Right ventricle myocardium inferior (tissue), 1 donor: Measurements from ENCODE around the gene CCDC69. TPM values are rescaled to one million over a fixed set of nuclear protein-coding genes. Genes with fewer than 3 reads are reported as not detected.
"Not testable (repeated sequence)": the region's sequence is repeated elsewhere in the genome, so short reads cannot be mapped to it uniquely, and the experiment has no call there.

Experiments used
- ATAC-seq: fragments of 200-7000 bp; cut with Tn5 transposase; one replicate; pipeline ENCODE4 v1.9.1; 2020; ENCODE audit warnings: mild to moderate bottlenecking, moderate library complexity
- DNase-seq: peaks from one replicate; pipeline ENCODE4 v3.0.0; 2021; ENCODE audit errors: missing footprints
- intact Hi-C: fragments of 100-400 bp; cut with DNase I; formaldehyde crosslinking; loops from one replicate; pipeline ENCODE4 v1.11.0; 2022
- long read RNA-seq: library from polyadenylated mRNA; unstranded; transcript quantifications from one replicate; pipeline ENCODE4 v2.0.0, GENCODE V29; 2021
- total RNA-seq: library from RNA; stranded (reverse); fragmentation: NEBNext Ultra II Directional; extraction: Animal tissue kit (Norgen Biotek cat#: 25700); gene quantifications from one replicate; pipeline ENCODE4 v1.2.1, GENCODE V29; 2021
- donor health status: DM: no; HTN: yes; CAD: no; lungs with severe emphysema.

The CCDC69 gene
- 181 TPM for total RNA-seq
- long read RNA-seq, transcript CCDC69-201 (9 exons, 3,451 nt): major isoform, 186 of 223 reads
- long read RNA-seq, partial matches to known transcripts: 6 of 223 reads
- long read RNA-seq, other reads (novel, unspliced or antisense): 30 of 223 reads

- DNase-seq (peak; percentile 90), ATAC-seq (peak; percentile 93)
- intact Hi-C loops: loop anchor here (2.0 to 5.0 kb wide), 2 partner anchors 15 to 66 kb away; partner anchors contain the start of gene ANXA6
Measured at GRCh38 chr5:151223447-151224264, at the start of gene CCDC69. TSS of gene CCDC69 (minus strand) at chr5:151224092. CDS start at chr5:151223970, 122 bp downstream.

- DNase-seq: no peak
- intact Hi-C loops: no loop called here
- ATAC-seq: no peak
Measured at GRCh38 chr5:151271336-151271735, 47.4 kb upstream of the CCDC69 start.

GRCh38 chr5:151270599-151270998 is 46.7 kb upstream of the CCDC69 start:
- ATAC-seq (no peak), DNase-seq (no peak)
- intact Hi-C loops: no loop called here

DNA sequence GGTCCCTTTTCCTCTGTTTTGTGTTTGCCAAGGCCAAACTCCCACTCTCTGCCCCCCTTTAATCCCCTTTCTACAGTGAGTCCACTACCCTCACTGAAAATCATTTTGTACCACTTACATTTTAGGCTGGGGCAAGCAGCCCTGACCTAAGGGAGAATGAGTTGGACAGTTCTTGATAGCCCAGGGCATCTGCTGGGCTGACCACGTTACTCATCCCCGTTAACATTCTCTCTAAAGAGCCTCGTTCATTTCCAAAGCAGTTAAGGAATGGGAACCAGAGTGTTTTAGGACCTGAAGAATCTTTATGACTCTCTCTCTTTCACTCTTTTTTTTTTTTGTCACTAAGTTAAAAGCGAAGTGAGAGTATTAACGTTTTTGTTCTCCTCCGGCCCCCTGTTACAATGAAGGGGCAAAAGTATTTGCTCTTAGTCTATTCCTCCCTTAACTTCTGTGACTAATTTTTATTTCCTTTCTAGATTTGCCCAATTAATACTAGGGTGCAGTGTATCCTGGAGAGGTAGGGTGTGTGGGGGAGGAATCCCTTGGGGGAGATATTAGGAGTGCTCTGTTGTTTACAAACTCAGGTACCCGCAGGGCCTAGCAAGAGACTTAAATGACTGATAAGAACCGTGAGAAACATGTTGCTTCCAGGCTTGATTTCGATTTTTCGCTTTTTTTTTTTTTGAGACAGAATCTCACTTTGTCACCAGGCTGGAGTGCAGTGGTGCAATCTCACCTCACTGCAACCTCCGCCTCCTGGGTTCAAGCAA is 43.8 kb upstream of the CCDC69 start:
- intact Hi-C loops: no loop called here
- no peak for ATAC-seq
- DNase-seq: no peak

GRCh38 chr5:151264113-151264512 is 40.2 kb upstream of the CCDC69 start:
- no peak for ATAC-seq
- DNase-seq: no peak
- intact Hi-C loops: no loop called here

DNA sequence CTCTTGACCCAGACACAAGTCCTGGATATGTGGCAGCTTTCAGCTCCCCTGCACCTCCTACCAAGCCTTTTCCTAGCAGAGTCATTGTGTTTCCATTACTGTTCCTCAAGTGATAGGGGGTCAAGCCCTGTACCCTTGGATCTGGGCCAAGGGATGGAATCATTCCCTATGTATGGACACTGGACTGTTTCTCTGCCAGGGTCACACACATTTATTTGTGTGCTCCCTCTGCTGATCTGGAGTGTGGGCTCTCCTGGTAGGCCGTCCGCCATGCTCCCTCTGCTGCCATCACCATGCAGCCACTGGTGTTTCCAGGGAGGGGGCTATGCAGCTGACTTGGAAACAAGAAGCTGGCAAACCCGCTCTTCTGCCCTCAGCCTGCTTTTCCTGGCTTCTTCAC is 38.6 kb upstream of the CCDC69 start:
- ATAC-seq (no peak), DNase-seq (no peak)
- intact Hi-C loops: no loop called here

GRCh38 chr5:151259931-151260330 is 36.0 kb upstream of the CCDC69 start:
- ATAC-seq (no peak), DNase-seq (no peak)
- intact Hi-C loops: no loop called here

DNA sequence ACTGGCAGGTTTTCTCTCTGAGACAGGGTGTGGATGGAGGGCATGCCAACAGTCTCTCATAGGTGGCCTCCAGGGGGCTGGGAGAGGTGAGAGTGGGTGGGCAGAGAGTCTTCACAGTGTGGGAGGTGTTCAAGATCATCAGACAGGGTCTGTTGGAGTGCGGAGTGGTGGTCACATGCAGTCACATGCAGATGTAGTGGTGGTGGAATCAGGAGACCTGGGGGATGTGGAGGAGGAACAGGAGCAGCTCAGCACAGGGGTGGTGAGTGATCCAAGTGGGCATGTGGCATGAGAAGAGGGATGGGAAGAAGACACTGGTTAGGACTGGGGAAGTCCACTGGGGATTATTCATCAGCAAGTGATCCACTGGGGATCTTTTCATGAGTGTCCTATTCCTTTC is 34.9 kb upstream of the CCDC69 start:
- intact Hi-C loops: no loop called here
- ATAC-seq: no peak

GRCh38 chr5:151258201-151258611 is 34.3 kb upstream of the CCDC69 start:
- intact Hi-C loops: no loop called here
- ATAC-seq (peak; percentile 31), DNase-seq (no peak)

More for the DNA sequence above, 34.9 kb upstream of the CCDC69 start:
- no peak for DNase-seq

- ATAC-seq (no peak), DNase-seq (no peak)
- intact Hi-C loops: no loop called here
Measured at GRCh38 chr5:151257731-151258181, 33.9 kb upstream of the CCDC69 start.

GRCh38 chr5:151255621-151256286 is 31.9 kb upstream of the CCDC69 start:
- DNase-seq (no peak), ATAC-seq (no peak)
- intact Hi-C loops: no loop called here

DNA sequence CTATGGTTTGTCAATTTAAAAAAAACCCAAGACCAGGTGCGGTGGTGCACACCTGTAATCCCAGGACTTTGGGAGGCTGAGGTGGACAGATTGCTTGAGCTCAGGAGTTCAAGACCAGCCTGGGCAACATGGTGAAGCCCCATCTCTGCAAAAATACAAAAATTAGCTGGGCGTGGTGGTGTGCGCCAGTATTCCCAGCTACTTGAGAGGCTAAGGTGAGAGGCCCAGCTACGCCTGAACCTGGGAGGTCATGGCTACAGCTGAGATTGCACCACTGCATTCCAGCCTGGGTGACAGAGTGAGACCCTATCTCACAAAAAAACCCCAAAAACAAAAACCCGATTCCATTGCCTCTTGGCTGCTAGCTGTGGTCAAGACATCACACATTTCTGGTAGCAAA is 31.1 kb upstream of the CCDC69 start:
- ATAC-seq, DNase-seq, intact Hi-C loops: not testable (repeated sequence)

GRCh38 chr5:151254556-151254955 is 30.7 kb upstream of the CCDC69 start:
- intact Hi-C loops: no loop called here
- DNase-seq: no peak
- ATAC-seq: no peak

- intact Hi-C loops: no loop called here
- ATAC-seq: no peak
- DNase-seq: peak; percentile 63
Measured at GRCh38 chr5:151253605-151253950, 29.7 kb upstream of the CCDC69 start.

DNA sequence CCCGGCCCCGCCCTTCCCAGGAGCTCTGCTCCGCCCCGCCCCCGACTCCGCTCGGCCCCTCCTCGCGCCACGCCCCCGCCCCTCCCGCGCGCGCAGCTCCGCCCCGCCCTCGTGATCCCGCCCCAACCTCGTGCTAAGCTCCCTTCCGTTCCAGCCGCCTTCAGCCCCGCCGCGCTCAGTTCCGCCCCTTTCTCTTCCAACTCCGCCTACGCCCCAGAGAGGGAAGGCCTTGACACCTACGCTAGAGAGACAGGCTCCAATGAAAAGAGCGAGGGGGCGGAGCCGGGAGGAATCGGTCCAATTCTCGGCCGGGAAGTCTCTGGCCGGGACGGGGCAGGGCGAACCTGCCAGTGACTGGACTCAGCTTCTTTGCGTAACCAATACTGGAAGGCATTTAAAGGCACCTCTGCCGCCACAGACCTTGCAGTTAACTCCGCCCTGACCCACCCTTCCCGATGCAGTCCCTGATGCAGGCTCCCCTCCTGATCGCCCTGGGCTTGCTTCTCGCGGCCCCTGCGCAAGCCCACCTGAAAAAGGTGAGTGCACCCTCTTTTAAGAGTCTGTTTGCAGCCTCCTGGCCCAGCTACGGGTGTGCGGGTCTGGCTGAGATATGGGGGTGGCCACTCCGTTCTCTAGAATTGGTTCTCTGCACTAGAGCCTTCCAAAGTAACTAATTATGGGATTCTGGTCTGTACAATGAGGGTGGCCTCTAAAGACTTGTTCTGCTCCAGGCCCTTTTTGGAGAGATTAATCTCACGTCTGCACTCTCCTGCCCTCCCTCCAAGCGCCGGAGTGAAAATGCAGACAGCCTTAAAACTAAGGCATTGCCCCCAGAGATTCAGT is 29.1 kb upstream of the CCDC69 start, which contains the start of gene GM2A:
Gene GM2A (plus strand): TSS at position 424 of the 843 bp plus-strand sequence. CDS start 32 bp downstream, at position 456.
- intact Hi-C loops: no loop called here
- DNase-seq (peak; percentile 99), ATAC-seq (peak; percentile 97)

- ATAC-seq (no peak), DNase-seq (no peak)
- intact Hi-C loops: no loop called here
Measured at GRCh38 chr5:151251621-151252020, 27.7 kb upstream of the CCDC69 start.

GRCh38 chr5:151251001-151251551 is 27.2 kb upstream of the CCDC69 start:
- ATAC-seq (no peak), DNase-seq (no peak)
- intact Hi-C loops: no loop called here
